Osteocyte (in vitro differentiated cells): ENCODE data around the gene TUT7. TPM values are rescaled to one million over a fixed set of nuclear protein-coding genes. Genes with fewer than 3 reads are reported as not detected.

Source experiments
- DNase-seq: peaks from one replicate; pipeline ENCODE4 v3.0.0; 2021; ENCODE audit warnings: mixed read lengths; ENCODE audit not compliant: unreplicated experiment; ENCODE audit errors: extremely low spot score
- H3K27ac Mint-ChIP-seq: one replicate; pipeline ENCODE4 v1.8.0; 2021; ENCODE audit warnings: mild to moderate bottlenecking, mixed read lengths; ENCODE audit not compliant: unreplicated experiment
- H3K27me3 Mint-ChIP-seq: one replicate; pipeline ENCODE4 v1.8.0; 2021; ENCODE audit warnings: mixed read lengths; ENCODE audit not compliant: unreplicated experiment
- H3K36me3 Mint-ChIP-seq: one replicate; pipeline ENCODE4 v1.8.0; 2021; ENCODE audit warnings: mixed read lengths; ENCODE audit not compliant: unreplicated experiment
- H3K4me1 Mint-ChIP-seq: one replicate; pipeline ENCODE4 v1.8.0; 2021; ENCODE audit warnings: mixed read lengths; ENCODE audit not compliant: unreplicated experiment
- H3K4me3 Mint-ChIP-seq: one replicate; pipeline ENCODE4 v1.8.0; 2021; ENCODE audit warnings: mild to moderate bottlenecking, moderate library complexity, mixed read lengths; ENCODE audit not compliant: unreplicated experiment
- H3K9me3 Mint-ChIP-seq: one replicate; pipeline ENCODE4 v1.8.0; 2021; ENCODE audit warnings: mixed read lengths; ENCODE audit not compliant: unreplicated experiment
- CTCF ChIP-seq: fragments of 200-600 bp; sonication (generic); IDR thresholded peaks from 2 replicates; pipeline ENCODE4 v1.5.0; 2021; ENCODE audit warnings: antibody characterized with exemption, mild to moderate bottlenecking, moderate library complexity
- total RNA-seq: library from RNA; stranded (reverse); gene quantifications from 2 replicates; pipeline ENCODE4 v1.2.1, GENCODE V29; 2021

The TUT7 gene
- total RNA-seq, 1 donor from 2014 or later: 24.8 TPM

GRCh38 chr9:86282979-86283535 lies 71.2 kb downstream of the TUT7 start:
- H3K36me3 Mint-ChIP-seq: peaks cover 14% of the 10 kb centered on the region
- no peaks in the 10 kb centered on the region for H3K9me3 Mint-ChIP-seq
- TF ChIP-seq CTCF: no peak
- peak overlapping the region; percentile 92 for H3K27ac Mint-ChIP-seq
- H3K4me3 Mint-ChIP-seq: peak overlapping the region; percentile 89
- no peaks in the 10 kb centered on the region for H3K27me3 Mint-ChIP-seq
- H3K4me1 Mint-ChIP-seq: peaks cover 29% of the 10 kb centered on the region
- no peak for DNase-seq

GRCh38 chr9:86282077-86282978 lies 71.9 kb downstream of the TUT7 start, which contains the start of gene ISCA1:
Gene ISCA1, minus strand, starts transcription at chr9:86282538. Its CDS starts 80 bp downstream, at chr9:86282458.
- H3K4me1 Mint-ChIP-seq: peaks cover 34% of the 10 kb centered on the region
- TF ChIP-seq CTCF: no peak
- peak within 1 kb of the TSS; percentile 92 for H3K27ac Mint-ChIP-seq
- no peaks in the 10 kb centered on the region for H3K27me3 Mint-ChIP-seq
- no peaks in the 10 kb centered on the region for H3K9me3 Mint-ChIP-seq
- DNase-seq: peak; percentile 98
- peak within 1 kb of the TSS; percentile 89 for H3K4me3 Mint-ChIP-seq
- peaks cover 12% of the 10 kb centered on the region for H3K36me3 Mint-ChIP-seq

- no peak for TF ChIP-seq CTCF
- Mint-ChIP-seq H3K4me3 (peak overlapping the region; percentile 89), H3K36me3 (peaks cover 8% of the 10 kb centered on the region), H3K27ac (peak overlapping the region; percentile 81), H3K27me3 (no peaks in the 10 kb centered on the region), H3K9me3 (no peaks in the 10 kb centered on the region), H3K4me1 (peaks cover 39% of the 10 kb centered on the region)
- DNase-seq: no peak
Measured at GRCh38 chr9:86281593-86282076, 72.6 kb downstream of the TUT7 start.

GRCh38 chr9:86280580-86280979 lies 73.6 kb downstream of the TUT7 start:
- H3K4me3 Mint-ChIP-seq: peak overlapping the region; percentile 89
- H3K27ac Mint-ChIP-seq: no peak overlapping the region
- H3K36me3 Mint-ChIP-seq: peaks cover 7% of the 10 kb centered on the region
- no peaks in the 10 kb centered on the region for H3K27me3 Mint-ChIP-seq
- H3K9me3 Mint-ChIP-seq: no peaks in the 10 kb centered on the region
- H3K4me1 Mint-ChIP-seq: peaks cover 40% of the 10 kb centered on the region
- no peak for DNase-seq
- no peak for TF ChIP-seq CTCF

GRCh38 chr9:86279839-86280238 lies 74.4 kb downstream of the TUT7 start:
- Mint-ChIP-seq H3K4me3 (peak overlapping the region; percentile 26), H3K36me3 (peaks cover 7% of the 10 kb centered on the region), H3K27ac (no peak overlapping the region), H3K4me1 (peaks cover 42% of the 10 kb centered on the region), H3K27me3 (no peaks in the 10 kb centered on the region), H3K9me3 (no peaks in the 10 kb centered on the region)
- DNase-seq: no peak
- TF ChIP-seq CTCF: no peak
